HepG2 (cell line): ENCODE results near the gene CNTN4. TPM values are rescaled to one million over a fixed set of nuclear protein-coding genes. Genes with fewer than 3 reads are reported as not detected.

Experiments used
- ATAC-seq: fragments of 200-7000 bp; cut with Tn5 transposase; 3 replicates; pipeline ENCODE4 v1.9.1; 2020; ENCODE audit warnings: mild to moderate bottlenecking, moderate library complexity
- BruUV-seq: library from RNA; stranded (reverse); fragments of 400-500 nt; replicated peaks from 2 replicates; lab custom pipeline; 2021; lab: Mats Ljungman, UMichigan
- CTCF ChIA-PET: fragments of 300-600 bp; formaldehyde crosslinking; extraction: SDS; loops from one replicate; lab custom pipeline; 2021; ENCODE audit warnings: low total read pairs, inconsistent platforms, low intra/inter-chr PET ratio; lab: Yijun Ruan, JAX
- POLR2A ChIA-PET: fragments of 350-600 bp; sonication (Branson Sonifier 250); formaldehyde crosslinking; loops from one replicate; lab custom pipeline; 2020; ENCODE audit warnings: antibody characterized with exemption, inconsistent platforms; lab: Yijun Ruan, JAX
- DNase-seq: peaks from one replicate; pipeline ENCODE4 v3.0.0-alpha.2; 2015; ENCODE audit warnings: low spot score
- FAIRE-seq: peaks from 3 replicates; lab custom pipeline; 2011; peaks lifted over from hg19 to GRCh38; lab: Jason Lieb, UNC
- H2AFZ ChIP-seq: one replicate; pipeline ENCODE4 v1.6.1; 2011; ENCODE audit warnings: low read length, inconsistent platforms
- H3K27ac ChIP-seq: fragments of 300-600 bp; 3 replicates; pipeline ENCODE4 v1.8.0; 2011; ENCODE audit warnings: mixed run types, mild to moderate bottlenecking, mixed read lengths, low read length, inconsistent platforms; ENCODE audit not compliant: insufficient read depth; ENCODE audit errors: extremely low read length
- H3K27me3 ChIP-seq, 2 experiments: fragments of 200-600 bp in 1 of 2; 2 replicates in 1 of 2; 3 replicates in 1 of 2; pipeline versions ENCODE4 v1.6.0 to v1.8.0; 2011; ENCODE audit warnings: low read length in 2 of 2, mild to moderate bottlenecking in 2 of 2, moderate library complexity in 2 of 2, inconsistent platforms in 1 of 2; ENCODE audit not compliant: insufficient read depth in 2 of 2, control insufficient read depth in 1 of 2
- H3K36me3 ChIP-seq, 2 experiments: fragments of 200-600 bp in 1 of 2; replicated peaks in 1 of 2; 2 replicates in 1 of 2; 3 replicates in 1 of 2; pipeline versions ENCODE4 v1.5.1 to v1.8.0; 2011; ENCODE audit warnings: low read length in 2 of 2, inconsistent platforms in 1 of 2; ENCODE audit not compliant: insufficient read depth in 2 of 2, control insufficient read depth in 1 of 2
- H3K4me1 ChIP-seq: 2 replicates; pipeline ENCODE4 v1.5.1; 2012; ENCODE audit warnings: low read length, inconsistent platforms; ENCODE audit not compliant: insufficient read depth
- H3K4me2 ChIP-seq: 2 replicates; pipeline ENCODE4 v1.6.0; 2011; ENCODE audit warnings: low read depth, low read length, inconsistent platforms
- H3K4me3 ChIP-seq, 3 experiments: fragments of 200-600 bp in 1 of 3; sonication (generic), shearing (Covaris generic) in 1 of 3; replicated peaks in 1 of 3; 2 replicates each; pipeline ENCODE4 v1.5.1; 2011 to 2016; ENCODE audit warnings: low read length in 3 of 3, inconsistent platforms in 2 of 3, low read depth in 2 of 3, mild to moderate bottlenecking in 2 of 3, control low read depth in 1 of 3, mixed read lengths in 1 of 3; ENCODE audit not compliant: insufficient read depth in 1 of 3
- H3K79me2 ChIP-seq: one replicate; pipeline ENCODE4 v1.6.1; 2011; ENCODE audit warnings: low read length, inconsistent platforms; ENCODE audit not compliant: insufficient read depth
- H3K9ac ChIP-seq: 2 replicates; pipeline ENCODE4 v1.6.0; 2011; ENCODE audit warnings: mild to moderate bottlenecking, low read depth, low read length, inconsistent platforms; ENCODE audit not compliant: insufficient read depth
- H3K9me3 ChIP-seq: 2 replicates; pipeline ENCODE4 v1.5.1; 2012; ENCODE audit warnings: mild to moderate bottlenecking, low read length
- H4K20me1 ChIP-seq: 2 replicates; pipeline ENCODE4 v1.6.0; 2011; ENCODE audit warnings: inconsistent platforms, mild to moderate bottlenecking, low read length, moderate library complexity; ENCODE audit not compliant: insufficient read depth
- HDAC2 ChIP-seq: sonication (generic); formaldehyde crosslinking; IDR thresholded peaks from 2 replicates; pipeline ENCODE4 v1.4.0; 2020; ENCODE audit warnings: missing genetic modification reagents
- NFE2L2 ChIP-seq: fragments of 150-350 bp; IDR thresholded peaks from 2 replicates; pipeline ENCODE4 v1.6.1; 2014; ENCODE audit warnings: low read length
- PREB ChIP-seq: sonication (generic); formaldehyde crosslinking; IDR thresholded peaks from 2 replicates; pipeline ENCODE4 v1.4.0; 2020; ENCODE audit warnings: missing genetic modification reagents
- ZFP91 ChIP-seq: sonication (generic); formaldehyde crosslinking; IDR thresholded peaks from 2 replicates; pipeline ENCODE4 v1.9.0; 2022; ENCODE audit warnings: missing genetic modification reagents, mild to moderate bottlenecking, borderline replicate concordance
- ZFY ChIP-seq: sonication (generic); formaldehyde crosslinking; IDR thresholded peaks from 2 replicates; pipeline ENCODE4 v1.4.0; 2020; ENCODE audit warnings: missing genetic modification reagents
- ZNF589 ChIP-seq: sonication (generic); formaldehyde crosslinking; conservative IDR thresholded peaks from 2 replicates; pipeline ENCODE4 v1.8.0; 2022; ENCODE audit warnings: mild to moderate bottlenecking, moderate library complexity, missing genetic modification reagents
- ZNF691 ChIP-seq: sonication (generic); formaldehyde crosslinking; IDR thresholded peaks from 2 replicates; pipeline ENCODE4 v1.4.0; 2020; ENCODE audit warnings: missing genetic modification reagents, low read depth, mild to moderate bottlenecking, borderline replicate concordance
- ZNF737 ChIP-seq: sonication (generic); formaldehyde crosslinking; IDR thresholded peaks from 2 replicates; pipeline ENCODE4 v1.5.0; 2020; ENCODE audit warnings: missing genetic modification reagents, mild to moderate bottlenecking, borderline replicate concordance
- WGBS: methylation state at CpG from one replicate; pipeline ENCODE4 v1.1.6; 2017; ENCODE audit warnings: low lambda C conversion rate; 5-methylcytosine and 5-hydroxymethylcytosine counted together
- in situ Hi-C: cut with HindIII; loops from 2 replicates; pipeline ENCODE4 v1.10.0; 2017; ENCODE audit warnings: low pct_unique_long_range_greater_than_20kb; ENCODE audit not compliant: extremely low pct_ligation_motif_present
- intact Hi-C: fragments of 100-400 bp; cut with micrococcal nuclease; formaldehyde crosslinking; loops from one replicate; pipeline ENCODE4 v1.10.0; 2022; ENCODE audit not compliant: unreplicated experiment
- polyA plus RNA-seq, 8 experiments: library from polyadenylated mRNA; depleted of rRNA in 3 of 8; stranded (reverse) in 7 of 8; unstranded in 1 of 8; fragments of >200 nt; fragmentation: Illumina TruSeq in 4 of 8; extraction: Trizol in 4 of 8; gene quantifications; 2 replicates each; pipeline versions ENCODE4 v1.2.1 to v1.2.3, GENCODE V29; 2011 to 2016; ENCODE audit warnings: low read depth in 4 of 8, missing spikeins in 1 of 8, mixed read lengths in 1 of 8; ENCODE audit not compliant: insufficient read depth in 1 of 8
- total RNA-seq, 5 experiments: library from RNA; depleted of rRNA; stranded (reverse); fragments of >200 nt; fragmentation: Illumina TruSeq; extraction: Trizol; gene quantifications; 2 replicates each; pipeline ENCODE4 v1.2.3, GENCODE V29; 2016; ENCODE audit warnings: low read depth in 1 of 5

CNTN4 gene
- total and polyA plus RNA-seq, 2 of the 13 experiments (the other 11 are each of a cell fraction or from before 2014, with no cell fraction given), result 0.01 to 0.13 TPM

GRCh38 chr3:2985479-2985878 lies 886.8 kb downstream of the CNTN4 start:
- intact Hi-C loops, result no loop called here
- Histone ChIP-seq H3K36me3 (no peaks in the 10 kb centered on the region), H3K4me1 (no peaks in the 10 kb centered on the region), H3K9me3 (no peaks in the 10 kb centered on the region), H3K27me3 (peaks cover 0 to 1% of the 10 kb centered on the region in 2 experiments; a peak in 1 of 5 replicates), H4K20me1 (no peaks in the 10 kb centered on the region), H2AFZ (no peak overlapping the region), H3K27ac (no peak overlapping the region), H3K9ac (no peak overlapping the region), H3K4me2 (no peak overlapping the region), H3K79me2 (no peaks in the 10 kb centered on the region), H3K4me3 (no peak overlapping the region)
- POLR2A ChIA-PET, result no interaction called here
- TF ChIP-seq ZFP91 (CRISPR knock-in tag) (no peak), ZFY (CRISPR knock-in tag) (no peak), ZNF737 (no peak), HDAC2 (CRISPR knock-in tag) (no peak), ZNF691 (no peak), NFE2L2 (no peak), ZNF589 (CRISPR knock-in tag) (no peak), PREB (no peak)
- DNase-seq (no peak), ATAC-seq (no peak), FAIRE-seq (no peak)
- in situ Hi-C loops, result no loop called here
- CTCF ChIA-PET, result no interaction called here
- no TSS peak for BruUV-seq
- WGBS, result 7% methylated on average over 4 of the region's 5 CpGs
